HG03460 (cell line): Measurements from ENCODE around the gene SNX32.

Source experiments
- ATAC-seq: cut with Tn5 transposase; IDR thresholded peaks from one replicate; pipeline ENCODE4 v1.9.1; 2021; ENCODE audit not compliant: unreplicated experiment

Gene SNX32

GRCh38 chr11:65865550-65866172, 31.9 kb downstream of the SNX32 start:
- ATAC-seq = no peak

- ATAC-seq = no peak
These were observed 32.9 kb downstream of the SNX32 start for GRCh38 chr11:65866509-65867283.

DNA sequence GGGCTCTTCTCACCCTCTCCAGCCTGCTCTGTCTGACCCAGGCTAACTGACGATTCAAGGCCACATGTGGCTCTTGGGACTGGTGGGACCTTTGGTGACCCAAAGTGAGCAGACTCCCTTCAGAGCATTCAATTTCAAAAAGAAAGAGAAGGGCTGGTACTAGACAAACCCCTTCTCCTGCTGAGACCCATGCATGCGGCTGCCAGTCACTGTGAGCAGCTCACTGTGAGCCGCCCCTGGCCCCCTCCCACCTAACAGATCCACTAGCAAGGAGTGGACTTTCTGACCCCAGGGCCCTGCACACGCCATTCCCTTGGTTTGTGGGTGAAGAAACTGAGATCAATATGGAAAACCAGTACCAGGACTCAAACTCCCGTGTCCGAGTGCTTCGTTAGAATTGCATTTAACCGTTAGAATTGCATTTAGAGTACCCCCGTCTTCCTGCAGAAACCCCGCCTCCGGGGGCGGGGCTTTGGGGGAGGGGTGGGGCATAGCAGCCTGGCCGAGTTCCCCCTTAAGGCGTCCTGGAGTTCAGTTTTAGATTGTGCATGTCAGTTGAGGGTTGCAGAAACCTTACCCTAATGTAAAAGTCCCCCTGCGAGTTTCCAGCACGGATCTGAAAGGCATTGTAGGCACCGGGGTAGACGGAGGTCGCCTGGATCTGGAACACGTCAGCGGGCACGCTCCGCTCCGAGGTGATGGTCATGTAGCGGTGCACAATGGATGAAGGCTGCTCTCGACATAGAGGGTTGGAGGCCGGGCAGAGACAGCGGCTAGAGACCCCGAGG, 33.7 kb downstream of the SNX32 start:
- no peak for ATAC-seq

DNA sequence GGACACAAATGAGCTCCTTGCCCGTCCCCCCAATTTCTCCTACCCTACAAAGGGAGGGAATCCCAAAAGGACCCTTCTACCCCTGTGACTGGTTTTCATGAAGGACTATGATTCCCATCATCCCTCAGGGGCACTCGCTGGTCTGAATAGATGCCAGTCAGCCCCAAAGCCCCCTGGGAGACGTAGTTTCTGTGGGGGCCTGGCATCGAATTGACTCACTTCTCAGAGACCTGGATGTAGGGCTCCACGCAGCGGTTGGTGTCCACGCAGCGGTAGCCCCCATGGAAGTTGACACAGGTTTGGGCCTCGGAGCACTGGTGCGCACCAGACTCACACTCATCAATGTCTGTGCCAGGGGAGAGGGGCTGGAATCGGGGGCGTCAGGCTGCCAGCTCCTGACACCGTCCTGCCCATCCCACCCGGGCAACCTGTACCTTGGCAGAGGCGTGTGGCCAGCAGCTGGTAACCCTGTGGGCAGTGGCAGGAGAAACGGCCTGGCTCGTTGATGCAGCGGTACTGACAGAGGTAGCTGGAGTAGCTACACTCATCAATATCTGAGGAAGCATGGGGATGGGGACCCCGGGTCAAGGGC, 34.4 kb downstream of the SNX32 start:
- no peak for ATAC-seq

DNA sequence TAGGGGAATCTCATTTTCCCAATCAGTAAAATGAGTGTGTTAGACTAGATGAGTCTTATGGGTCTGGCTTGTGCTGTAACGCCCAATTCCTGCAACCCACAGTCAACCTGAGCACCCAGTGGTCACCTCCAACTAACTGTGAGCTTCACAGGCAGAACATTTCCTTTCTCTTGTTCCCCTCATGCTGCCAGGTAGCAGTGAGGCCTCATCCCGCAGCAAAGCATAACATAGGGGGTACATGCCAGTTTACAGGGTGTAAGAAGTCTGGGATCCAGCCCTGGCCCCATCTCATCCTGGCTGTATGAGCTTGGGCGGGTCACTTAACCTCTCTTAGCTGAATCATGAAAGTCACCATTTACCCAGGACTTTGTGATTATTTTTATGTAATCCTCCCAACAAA, 35.1 kb downstream of the SNX32 start:
- ATAC-seq = no peak

GRCh38 chr11:65869643-65870306, 36.0 kb downstream of the SNX32 start:
- ATAC-seq = no peak

DNA sequence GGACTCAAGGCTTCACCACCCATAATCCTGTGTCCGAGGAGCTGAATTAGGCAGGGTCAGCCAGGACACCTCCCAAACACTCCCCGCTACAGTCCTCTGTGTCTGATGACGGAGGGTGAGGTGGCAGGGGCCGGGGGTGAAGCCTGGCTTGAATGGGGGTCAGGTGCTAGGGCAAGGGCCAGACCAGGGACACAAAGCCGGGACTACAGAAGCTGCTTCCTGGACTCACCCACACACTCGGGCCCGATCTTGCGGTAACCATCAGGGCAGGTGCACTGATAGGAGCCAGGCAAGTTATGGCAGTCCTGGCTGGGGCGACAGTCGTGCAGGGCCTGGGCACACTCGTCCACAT, 36.5 kb downstream of the SNX32 start:
- ATAC-seq = no peak

DNA sequence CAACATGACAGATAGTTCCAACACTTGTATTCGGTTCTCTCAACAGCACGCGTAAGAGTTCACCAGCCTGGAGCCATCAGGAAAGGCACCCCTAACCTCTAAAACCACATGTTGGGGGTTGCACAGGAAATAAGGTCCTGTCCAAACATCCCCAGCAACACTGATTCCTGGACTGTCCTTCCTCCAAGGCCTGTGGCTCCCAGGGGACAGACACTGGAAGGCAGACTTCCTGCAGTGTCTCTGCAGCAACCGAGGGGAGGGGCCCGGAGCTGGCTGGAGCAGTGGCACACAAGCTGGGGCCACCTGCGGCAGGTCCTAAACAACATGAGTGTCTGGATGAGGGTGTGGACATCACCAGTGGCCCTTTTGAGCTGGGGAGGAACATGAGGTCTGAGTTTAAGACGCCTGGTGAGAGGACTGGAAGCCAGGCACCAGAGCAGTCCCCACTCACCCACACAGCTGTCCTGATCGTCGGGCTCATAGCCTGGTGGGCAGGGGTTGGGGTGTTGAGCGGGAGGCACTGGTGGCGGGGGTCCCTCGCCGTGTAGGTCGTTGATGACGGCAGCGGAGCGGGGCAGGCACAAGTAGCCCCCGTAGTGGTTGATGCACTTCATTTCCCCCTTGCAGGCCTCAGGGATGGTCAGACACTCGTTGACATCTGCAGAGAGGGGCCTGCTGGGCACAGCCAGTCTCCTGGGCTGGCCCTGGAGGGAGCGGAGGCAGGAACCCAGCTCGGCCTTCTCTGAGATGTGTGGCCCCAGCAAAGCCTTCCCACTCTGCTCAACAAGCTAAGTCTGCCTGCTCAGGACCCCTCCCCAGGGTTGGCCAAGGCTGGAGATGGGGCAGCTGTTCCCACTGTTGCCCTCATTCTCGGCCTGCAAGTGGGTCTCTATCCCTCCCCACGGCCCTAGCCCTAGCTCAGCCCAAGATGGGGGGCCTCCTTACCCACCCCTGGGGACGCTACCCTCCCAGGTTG, 37.2 kb downstream of the SNX32 start:
- ATAC-seq = no peak

- no peak for ATAC-seq
These were observed 38.2 kb downstream of the SNX32 start for GRCh38 chr11:65871811-65872548.

DNA sequence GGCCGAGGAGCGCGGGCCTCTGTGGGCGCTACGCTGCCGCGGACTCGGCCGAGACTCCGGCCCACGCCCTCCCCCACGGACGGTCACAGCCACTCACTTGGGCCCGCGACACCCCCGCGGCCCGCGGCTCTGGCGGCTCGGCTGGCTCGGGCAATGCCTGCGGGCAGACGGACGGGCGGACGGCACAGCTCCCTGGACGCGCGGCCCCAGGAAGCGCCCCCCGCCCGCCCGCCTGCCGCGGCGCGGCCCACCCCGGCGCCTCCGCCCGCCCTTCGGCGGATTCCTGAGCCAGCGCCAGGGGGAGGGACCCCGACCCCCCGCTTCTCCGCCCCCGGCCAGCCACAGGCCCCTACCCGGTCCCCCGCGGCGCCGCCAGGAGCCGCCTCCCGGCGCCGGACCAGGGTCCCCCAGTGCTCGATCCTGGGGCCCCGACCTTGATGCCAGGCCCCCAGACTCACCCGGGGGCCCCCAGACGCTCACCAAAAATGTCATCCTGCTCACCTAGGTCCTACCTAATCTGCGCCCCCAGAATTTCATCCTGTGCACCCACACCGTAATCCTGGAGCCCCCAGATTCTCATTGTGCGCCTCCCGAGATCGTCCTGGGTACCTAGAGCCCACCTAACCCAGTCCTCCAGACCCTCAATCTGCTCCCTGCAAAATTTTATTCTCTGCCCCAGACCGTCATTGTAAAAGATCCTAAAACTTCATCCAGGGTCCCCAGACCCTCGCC, 39.0 kb downstream of the SNX32 start, which contains the start of gene EFEMP2:
Gene EFEMP2 (minus strand): TSS at position 215 of the 732 bp plus-strand sequence. CDS start 446 bp downstream, outside the sequence.
- no peak for ATAC-seq

DNA sequence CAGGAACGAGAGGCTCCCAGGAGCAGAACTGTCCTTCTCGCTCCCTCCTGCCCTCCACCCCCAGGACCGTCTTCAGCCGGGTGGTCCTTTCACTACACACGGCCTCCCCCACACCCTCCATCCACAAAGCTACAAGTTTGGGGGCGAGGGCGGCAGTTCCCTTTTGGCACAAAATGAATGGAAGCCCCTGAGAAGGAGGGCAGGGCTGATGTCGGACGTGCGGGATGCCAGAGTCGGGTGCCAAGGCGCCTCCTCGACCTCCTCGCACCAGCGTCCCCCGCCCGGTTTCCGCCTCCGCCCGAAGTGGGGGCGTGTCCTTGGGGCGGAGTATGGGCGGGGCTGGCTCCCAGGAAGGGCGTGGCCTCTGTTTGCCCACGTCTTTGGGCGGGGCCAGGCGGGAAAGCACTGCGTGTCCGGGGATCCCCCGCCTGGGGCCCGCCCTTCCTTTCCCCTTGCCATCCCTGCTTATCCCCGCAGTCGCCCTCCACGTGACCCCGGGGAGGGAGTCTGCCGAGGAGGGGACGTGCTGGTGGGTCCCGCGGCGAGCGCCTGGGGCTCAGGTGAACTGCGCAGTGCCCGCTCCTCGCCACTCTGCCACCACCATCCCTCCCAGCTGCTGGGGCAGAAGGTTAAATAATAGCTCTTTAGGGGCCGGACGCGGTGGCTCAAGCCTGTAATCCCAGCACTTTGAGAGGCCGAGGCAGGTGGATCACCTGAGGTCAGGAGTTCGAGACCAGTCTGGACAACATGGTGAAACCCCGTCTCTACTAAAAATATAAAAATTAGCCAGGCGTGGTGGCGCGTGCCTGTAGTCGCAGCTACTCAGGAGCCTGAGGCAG, 39.8 kb downstream of the SNX32 start:
- peak; percentile 62 for ATAC-seq

DNA sequence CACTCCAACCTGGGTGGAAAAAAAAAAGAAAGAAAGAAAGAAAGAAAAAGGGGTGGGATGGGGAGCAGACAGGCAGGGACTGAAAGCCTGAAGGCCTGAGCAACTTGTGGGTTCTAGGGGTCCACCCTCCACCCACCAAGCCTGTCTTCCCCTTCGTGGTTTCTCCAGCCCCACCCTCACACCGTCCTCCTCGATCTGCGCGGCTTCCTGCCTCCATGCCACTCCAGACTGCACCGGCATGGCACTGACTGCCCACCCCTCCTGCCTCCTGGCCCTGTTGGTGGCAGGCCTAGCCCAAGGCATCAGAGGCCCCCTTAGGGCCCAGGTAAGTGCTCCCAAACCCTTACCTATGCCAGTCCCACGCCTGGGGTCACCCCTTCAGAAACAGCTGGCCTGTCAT, 45.9 kb downstream of the SNX32 start, which contains the start of gene CTSW:
Gene CTSW (plus strand): TSS at position 221 of the 400 bp plus-strand sequence. CDS start 18 bp downstream, at position 239.
- no peak for ATAC-seq

- no peak for ATAC-seq
These were observed 46.3 kb downstream of the SNX32 start for GRCh38 chr11:65880027-65880426.

DNA sequence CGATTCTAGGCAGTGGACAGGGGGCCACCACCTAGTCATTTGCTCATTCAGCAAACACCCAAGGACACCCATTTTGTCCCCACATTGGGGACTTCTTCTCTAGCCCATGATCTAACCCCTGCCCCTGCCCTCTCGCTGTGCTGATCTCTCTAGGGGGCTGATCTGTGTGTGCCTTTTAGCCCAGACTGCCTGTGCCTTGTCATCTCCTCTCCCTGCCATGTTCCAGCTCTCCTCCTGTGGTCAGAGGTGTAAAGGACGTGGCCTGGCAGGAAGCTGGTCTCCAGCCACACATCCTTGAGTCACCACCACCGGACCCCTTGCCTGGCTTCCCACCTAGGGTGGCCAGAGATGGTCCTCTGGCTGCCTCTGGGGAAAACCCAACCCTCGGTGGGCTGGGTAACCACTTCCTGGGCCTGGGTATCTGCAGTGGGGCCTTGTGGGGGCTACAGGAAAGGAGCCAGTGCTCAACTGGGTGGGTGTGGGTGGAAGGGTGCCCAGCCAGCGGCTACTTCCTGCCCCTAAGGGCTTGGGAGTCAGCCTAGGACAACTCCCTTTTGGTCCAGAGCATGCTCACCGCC, 47.2 kb downstream of the SNX32 start:
- no peak for ATAC-seq

DNA sequence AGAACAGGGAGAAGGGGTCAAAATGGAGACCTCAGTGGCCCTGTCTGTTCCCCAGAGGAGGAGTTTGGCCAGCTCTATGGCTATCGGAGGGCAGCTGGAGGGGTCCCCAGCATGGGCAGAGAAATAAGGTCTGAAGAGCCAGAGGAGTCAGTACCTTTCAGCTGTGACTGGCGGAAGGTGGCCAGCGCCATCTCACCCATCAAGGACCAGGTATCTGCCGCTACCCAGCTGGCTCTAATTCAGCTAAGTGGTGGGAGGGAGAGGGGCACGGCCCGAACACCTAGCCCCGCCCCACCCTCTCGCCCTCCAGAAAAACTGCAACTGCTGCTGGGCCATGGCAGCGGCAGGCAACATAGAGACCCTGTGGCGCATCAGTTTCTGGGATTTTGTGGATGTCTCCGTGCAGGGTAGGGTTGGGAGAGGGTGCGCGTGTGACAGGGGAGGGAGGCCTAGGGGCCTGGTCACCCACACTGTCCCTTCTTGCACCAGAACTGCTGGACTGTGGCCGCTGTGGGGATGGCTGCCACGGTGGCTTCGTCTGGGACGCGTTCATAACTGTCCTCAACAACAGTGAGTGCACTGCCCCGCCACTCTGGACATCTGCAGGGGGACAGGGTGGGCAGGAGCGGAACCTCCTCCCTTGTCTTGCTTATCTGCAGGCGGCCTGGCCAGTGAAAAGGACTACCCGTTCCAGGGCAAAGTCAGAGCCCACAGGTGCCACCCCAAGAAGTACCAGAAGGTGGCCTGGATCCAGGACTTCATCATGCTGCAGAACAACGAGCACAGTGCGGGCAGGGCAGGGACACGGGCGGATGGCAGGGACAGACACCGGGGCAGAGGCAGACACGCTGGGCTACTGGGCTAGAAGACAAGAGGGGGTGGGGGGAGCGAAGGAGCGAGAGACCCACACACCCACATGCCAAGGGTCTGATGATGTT, 48.6 kb downstream of the SNX32 start:
- ATAC-seq = no peak
